Fibroblast of mammary gland (primary cell): Measurements from ENCODE around the gene RBMXL2.

Experiments
- DNase-seq: peaks from one replicate; pipeline ENCODE4 v3.0.0-alpha.2; 2010; ENCODE audit warnings: low read depth
- H3K4me3 ChIP-seq: 2 replicates; pipeline ENCODE4 v1.5.1; 2011; ENCODE audit warnings: low read depth, mild to moderate bottlenecking, low read length, moderate library complexity; ENCODE audit not compliant: control insufficient read depth
- TF ChIP-seq, protein P1 (sequence below): conservative IDR thresholded peaks from 2 replicates; pipeline ENCODE4 v1.5.1; 2011; ENCODE audit warnings: low read depth, low read length, inconsistent platforms; ENCODE audit not compliant: control insufficient read depth, insufficient read depth

Gene RBMXL2

DNA sequence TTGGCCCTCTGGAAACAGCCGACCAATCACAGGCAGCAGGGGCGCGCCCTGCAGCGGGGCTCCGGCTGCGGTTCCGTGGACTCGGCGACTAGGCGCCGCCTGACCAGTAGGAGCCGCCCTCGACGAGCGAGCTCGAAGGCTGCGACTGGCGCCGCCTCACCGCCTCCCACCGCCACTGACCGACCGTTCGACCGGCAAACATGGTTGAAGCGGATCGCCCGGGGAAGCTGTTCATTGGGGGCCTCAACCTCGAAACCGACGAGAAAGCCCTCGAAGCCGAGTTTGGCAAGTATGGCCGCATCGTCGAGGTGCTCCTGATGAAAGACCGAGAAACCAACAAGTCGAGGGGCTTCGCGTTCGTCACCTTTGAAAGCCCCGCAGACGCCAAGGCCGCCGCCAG lies at the start of gene RBMXL2:
Gene RBMXL2, plus strand, starts transcription at position 78 of the 400 bp plus-strand sequence. Its CDS starts 123 bp downstream, at position 201.
- H3K4me3 ChIP-seq = no peak within 1 kb of the TSS
- TF ChIP-seq, protein P1, sequence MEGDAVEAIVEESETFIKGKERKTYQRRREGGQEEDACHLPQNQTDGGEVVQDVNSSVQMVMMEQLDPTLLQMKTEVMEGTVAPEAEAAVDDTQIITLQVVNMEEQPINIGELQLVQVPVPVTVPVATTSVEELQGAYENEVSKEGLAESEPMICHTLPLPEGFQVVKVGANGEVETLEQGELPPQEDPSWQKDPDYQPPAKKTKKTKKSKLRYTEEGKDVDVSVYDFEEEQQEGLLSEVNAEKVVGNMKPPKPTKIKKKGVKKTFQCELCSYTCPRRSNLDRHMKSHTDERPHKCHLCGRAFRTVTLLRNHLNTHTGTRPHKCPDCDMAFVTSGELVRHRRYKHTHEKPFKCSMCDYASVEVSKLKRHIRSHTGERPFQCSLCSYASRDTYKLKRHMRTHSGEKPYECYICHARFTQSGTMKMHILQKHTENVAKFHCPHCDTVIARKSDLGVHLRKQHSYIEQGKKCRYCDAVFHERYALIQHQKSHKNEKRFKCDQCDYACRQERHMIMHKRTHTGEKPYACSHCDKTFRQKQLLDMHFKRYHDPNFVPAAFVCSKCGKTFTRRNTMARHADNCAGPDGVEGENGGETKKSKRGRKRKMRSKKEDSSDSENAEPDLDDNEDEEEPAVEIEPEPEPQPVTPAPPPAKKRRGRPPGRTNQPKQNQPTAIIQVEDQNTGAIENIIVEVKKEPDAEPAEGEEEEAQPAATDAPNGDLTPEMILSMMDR = no peak
- DNase-seq = no peak

DNA sequence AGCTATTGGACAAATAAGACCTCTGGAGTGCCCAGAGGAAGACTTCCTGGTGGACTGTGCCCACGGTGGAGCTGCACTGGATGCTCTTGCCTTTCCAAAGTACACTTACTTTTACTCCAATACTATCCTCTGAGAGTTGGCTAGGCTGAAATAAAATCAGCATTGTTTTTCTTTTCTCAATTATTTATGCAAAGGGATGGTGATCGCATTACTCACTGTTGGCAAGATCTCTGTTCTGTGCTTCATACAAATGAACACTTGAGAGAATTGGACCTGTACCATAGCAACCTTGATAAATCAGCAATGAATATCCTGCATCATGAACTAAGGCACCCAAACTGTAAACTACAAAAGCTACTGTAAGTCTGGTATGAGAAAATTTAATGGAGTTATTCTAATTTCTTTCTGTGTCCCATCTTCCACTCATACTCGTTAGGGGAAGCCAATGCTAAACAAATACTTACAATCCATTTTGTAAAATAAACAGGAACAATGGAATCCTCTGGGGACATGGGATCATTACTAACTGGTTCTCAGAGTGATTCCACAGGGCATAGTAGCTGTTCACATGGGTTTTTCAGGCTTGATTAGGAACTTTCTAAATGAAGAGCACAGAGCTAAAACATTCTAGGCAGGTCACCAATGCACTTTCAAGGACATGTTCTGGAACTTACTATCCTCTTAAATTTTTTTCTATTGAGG lies 42.2 kb upstream of the RBMXL2 start:
- DNase-seq = peak; percentile 81
- no peak overlapping the region for H3K4me3 ChIP-seq
- TF ChIP-seq, protein P1 = no peak

DNA sequence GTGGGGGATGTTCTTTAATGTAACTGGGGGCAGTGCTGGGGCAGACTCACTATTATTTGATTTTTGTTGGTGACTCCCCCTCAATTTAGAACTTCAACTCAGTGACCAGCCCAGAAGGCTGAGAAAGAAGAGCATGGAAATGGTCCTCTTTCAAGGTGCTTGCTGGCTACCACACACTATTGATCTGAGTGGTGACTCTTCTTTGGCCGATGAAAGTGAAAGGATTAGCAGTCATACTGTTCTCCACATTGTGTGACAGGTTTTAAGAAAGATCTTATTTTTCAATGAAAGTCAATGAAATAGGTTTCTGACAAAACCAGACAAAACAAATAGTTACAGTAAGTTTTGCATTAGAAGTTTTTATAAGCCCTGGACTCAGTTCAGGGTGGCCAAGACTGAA lies 38.6 kb upstream of the RBMXL2 start:
- H3K4me3 ChIP-seq = no peak overlapping the region
- DNase-seq = no peak
- TF ChIP-seq, protein P1 = no peak

DNA sequence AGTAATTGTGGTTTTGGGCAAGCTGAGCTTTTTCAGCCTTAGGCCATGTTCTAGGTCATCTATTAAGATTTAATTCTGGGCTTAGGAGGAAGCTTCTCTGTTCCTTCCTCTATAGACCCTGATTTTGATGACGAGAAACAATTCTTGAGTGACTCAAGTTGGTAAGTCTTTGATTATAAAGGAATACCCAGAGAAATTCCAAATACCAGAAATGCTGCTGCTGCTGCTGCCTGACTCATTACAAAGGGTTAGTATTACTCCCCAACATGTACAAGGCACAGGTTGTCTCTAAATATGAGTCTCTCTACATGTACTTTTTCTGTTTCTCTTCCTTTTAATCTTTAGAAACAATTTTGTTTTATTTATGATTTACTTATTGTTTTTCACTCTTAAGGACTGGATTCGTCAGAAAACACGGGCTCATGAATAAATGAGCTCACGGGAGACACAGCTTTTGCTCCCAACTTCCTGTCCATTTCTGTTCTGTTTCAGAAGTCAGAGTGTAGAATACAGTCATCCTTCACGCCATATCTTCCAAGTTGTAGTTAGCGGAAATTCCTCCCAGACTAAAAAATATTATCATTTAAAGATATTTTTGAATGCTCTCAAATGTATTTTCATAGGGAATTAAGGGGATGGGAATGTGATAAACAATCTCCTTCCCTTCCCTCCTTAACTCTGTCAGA lies 31.8 kb upstream of the RBMXL2 start:
- no peak for DNase-seq
- H3K4me3 ChIP-seq = no peak overlapping the region
- TF ChIP-seq, protein P1 = no peak

DNA sequence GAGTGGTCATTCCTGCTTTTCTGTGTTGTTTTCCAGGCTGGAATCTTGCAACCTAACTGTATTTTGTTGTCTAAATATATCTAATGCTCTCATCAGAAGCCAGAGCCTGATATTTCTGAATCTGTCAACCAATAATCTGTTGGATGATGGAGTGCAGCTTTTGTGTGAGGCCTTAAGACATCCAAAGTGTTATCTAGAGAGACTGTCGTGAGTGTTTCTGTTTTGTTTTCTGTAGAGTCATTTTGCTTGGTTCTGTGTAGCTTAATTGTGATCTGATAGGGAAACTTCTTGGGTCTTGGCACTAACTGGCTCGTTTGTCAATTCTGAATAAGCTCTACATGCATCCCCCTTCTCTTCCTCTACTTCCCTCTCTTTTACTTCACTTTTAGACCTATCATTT lies 31.2 kb upstream of the RBMXL2 start:
- no peak overlapping the region for H3K4me3 ChIP-seq
- DNase-seq = no peak
- TF ChIP-seq, protein P1 = no peak

DNA sequence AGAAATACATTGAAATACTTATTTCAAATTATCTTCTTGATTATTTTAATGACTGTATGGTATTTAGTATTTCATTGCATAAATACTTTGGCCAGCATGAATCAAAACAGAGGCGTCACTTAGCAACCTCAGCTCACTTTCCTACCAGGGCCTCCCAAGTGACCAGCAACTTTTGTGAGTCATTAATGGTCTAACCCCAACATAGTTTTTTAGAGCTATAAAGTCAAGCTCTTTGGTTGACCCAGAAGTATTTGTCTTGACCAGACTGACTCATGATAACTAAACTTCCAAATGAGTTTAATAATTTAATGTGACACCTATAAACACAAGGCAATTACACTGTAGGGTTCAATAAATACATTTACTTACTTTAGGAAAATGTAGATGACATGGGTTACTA lies 27.9 kb upstream of the RBMXL2 start:
- peak; percentile 85 for DNase-seq
- TF ChIP-seq, protein P1 = no peak
- no peak overlapping the region for H3K4me3 ChIP-seq
